SH-SY5Y (cell line): ENCODE data around the gene RAD51B.

Source experiments
- GATA2 ChIP-seq: IDR thresholded peaks from 2 replicates; pipeline ENCODE4 v1.6.1; 2011; ENCODE audit warnings: mild to moderate bottlenecking, low read depth, low read length
- GATA3 ChIP-seq: IDR thresholded peaks from 2 replicates; pipeline ENCODE4 v1.6.1; 2011; ENCODE audit warnings: low read depth, mild to moderate bottlenecking, low read length, moderate library complexity

GRCh38 chr14:68509188-68509983 lies 689.8 kb downstream of the RAD51B start:
- no peak for TF ChIP-seq GATA2
- no peak for TF ChIP-seq GATA3
